ENCODE results near the gene ESPL1. TPM values are rescaled to one million over a fixed set of nuclear protein-coding genes. Genes with fewer than 3 reads are reported as not detected.

ESPL1 gene
- total and polyA plus RNA-seq, 2 of the 13 experiments (the other 11 are each of a cell fraction or from before 2014, with no cell fraction given) = 5.8 to 11.5 TPM

DNA sequence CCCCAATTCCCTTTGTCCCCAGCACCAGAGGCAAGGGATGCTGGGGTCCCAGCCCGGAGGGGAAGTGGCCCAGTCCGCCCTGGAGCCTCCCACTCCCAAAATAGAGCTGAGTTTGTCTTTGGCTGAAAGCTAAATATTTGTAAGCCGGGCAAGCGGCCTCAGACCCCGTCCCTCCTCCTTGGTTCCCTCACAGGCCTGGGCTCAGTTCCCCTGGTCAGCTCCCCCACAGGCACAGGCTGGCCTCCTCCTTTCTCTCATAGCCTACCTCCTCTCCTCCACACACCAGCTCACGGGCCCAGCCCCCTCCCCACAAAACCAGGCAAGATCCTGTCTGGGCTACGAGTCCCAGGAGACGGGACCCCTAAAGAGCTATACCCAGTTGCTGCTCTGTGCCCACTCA, 66.7 kb downstream of the ESPL1 start:
- Histone ChIP-seq H3K9ac (ENCODE audit: insufficient read depth, low read depth, low read length) (no peak overlapping the region), H3K9me3 (ENCODE audit: low read length) (no peaks in the 10 kb centered on the region), H3K27ac (ENCODE audit: extremely low read length, insufficient read depth, low read length) (no peak overlapping the region), H3K36me3 (replicated peaks in 1 of 2; ENCODE audit: control insufficient read depth in 1 of 2, insufficient read depth in 2 of 2, low read length in 2 of 2) (no peaks in the 10 kb centered on the region), H3K27me3 (ENCODE audit: control insufficient read depth in 1 of 2, insufficient read depth in 2 of 2, low read length in 2 of 2) (peaks cover 14 to 74% of the 10 kb centered on the region in 2 experiments), H4K20me1 (ENCODE audit: insufficient read depth, low read length) (no peaks in the 10 kb centered on the region), H3K4me2 (ENCODE audit: low read depth, low read length) (no peak overlapping the region), H3K79me2 (ENCODE audit: insufficient read depth, low read length) (no peaks in the 10 kb centered on the region), H3K4me1 (ENCODE audit: insufficient read depth, low read length) (no peaks in the 10 kb centered on the region), H2AFZ (ENCODE audit: low read length) (no peak overlapping the region), H3K4me3 (replicated peaks in 1 of 3; ENCODE audit: insufficient read depth in 1 of 3, low read depth in 2 of 3, low read length in 3 of 3) (no peak overlapping the region)
- no peak for FAIRE-seq
- TF ChIP-seq ZNF432 (CRISPR knock-in tag; IDR thresholded peaks at IDR 0.05; ENCODE audit: borderline replicate concordance) (no peak), SP140L (CRISPR knock-in tag; IDR thresholded peaks at IDR 0.05; ENCODE audit: borderline replicate concordance) (no peak), TCF7 (IDR thresholded peaks at IDR 0.05; ENCODE audit: low read depth) (no peak), ZNF737 (CRISPR knock-in tag; IDR thresholded peaks at IDR 0.05; ENCODE audit: borderline replicate concordance) (no peak), ZNF552 (CRISPR knock-in tag; IDR thresholded peaks at IDR 0.05; ENCODE audit: borderline replicate concordance) (no peak)
- ATAC-seq = no peak
- ChIA-PET POLR2A (interaction anchor here (2.2 kb wide), 1 partner anchor 13 kb away, joined by 12 read pairs; the partner anchor contains the start of gene AAAS), CTCF (ENCODE audit: low intra/inter-chr PET ratio, low total read pairs) (no interaction called here)
- WGBS (ENCODE audit: low lambda C conversion rate) = 25% methylated on average over 6 of the region's 8 CpGs
- intact Hi-C loops (cut with micrococcal nuclease; ENCODE audit: unreplicated experiment) (no loop called here), in situ Hi-C loops (cut with HindIII; ENCODE audit: extremely low pct_ligation_motif_present, low pct_unique_long_range_greater_than_20kb) (no loop called here)
- no TSS peak for BruUV-seq (replicated peaks)
- no peak for DNase-seq (ENCODE audit: low spot score)

DNA sequence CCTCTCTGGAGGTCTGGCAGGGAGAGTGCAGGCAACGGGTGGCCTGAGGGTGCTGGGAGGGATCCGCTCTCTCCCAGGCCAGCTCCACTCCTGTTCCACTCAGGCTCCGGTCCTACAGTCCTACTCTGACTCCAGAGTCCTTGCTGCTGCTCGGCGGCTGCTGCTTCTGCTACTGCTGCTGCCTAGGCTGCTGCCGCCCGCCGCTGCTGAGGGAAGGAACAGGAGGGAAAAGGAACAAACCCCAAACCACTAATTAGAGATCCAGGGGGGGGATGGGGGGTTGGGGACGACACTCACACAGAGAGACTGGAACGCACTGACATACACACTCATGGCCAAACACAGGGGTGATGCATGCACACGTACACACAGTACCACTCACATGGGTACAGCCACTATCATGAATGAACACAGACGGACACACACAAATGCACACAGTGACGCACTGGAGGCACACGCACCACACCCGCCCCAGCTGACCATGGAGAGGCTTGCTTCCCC, 68.1 kb downstream of the ESPL1 start, which contains the start of gene SP7:
Gene SP7 (minus strand): TSS at position 174 of the 501 bp plus-strand sequence. CDS start 708 bp downstream, outside the sequence.
- ATAC-seq = peak; percentile 58
- no peak within 1 kb of the TSS for H3K4me3 ChIP-seq (replicated peaks in 1 of 3; ENCODE audit: insufficient read depth in 1 of 3, low read depth in 2 of 3, low read length in 3 of 3)
- FAIRE-seq = no peak
- H3K9me3 ChIP-seq (ENCODE audit: low read length) = no peaks in the 10 kb centered on the region
- ChIA-PET POLR2A (interaction anchor here (0.6 to 0.8 kb wide), 2 partner anchors 15 to 69 kb away, joined by 3 read pairs; partner anchors contain the start of gene AAAS), CTCF (ENCODE audit: low intra/inter-chr PET ratio, low total read pairs) (no interaction called here)
- no TSS peak for BruUV-seq (replicated peaks)
- DNase-seq (ENCODE audit: low spot score) = no peak
- H3K4me1 ChIP-seq (ENCODE audit: insufficient read depth, low read length) = no peaks in the 10 kb centered on the region
- intact Hi-C loops (cut with micrococcal nuclease; ENCODE audit: unreplicated experiment) (no loop called here), in situ Hi-C loops (cut with HindIII; ENCODE audit: extremely low pct_ligation_motif_present, low pct_unique_long_range_greater_than_20kb) (no loop called here)
- TF ChIP-seq SUZ12 (IDR thresholded peaks at IDR 0.05; ENCODE audit: low read depth, low read length) = no peak
- no peak for TF ChIP-seq ELF3 (CRISPR knock-in tag; IDR thresholded peaks at IDR 0.05)
- 16% methylated on average over 9 of the region's 15 CpGs for WGBS (ENCODE audit: low lambda C conversion rate)
- H4K20me1 ChIP-seq (ENCODE audit: insufficient read depth, low read length) = no peaks in the 10 kb centered on the region
- H2AFZ ChIP-seq (ENCODE audit: low read length) = no peak within 1 kb of the TSS
- no peak within 1 kb of the TSS for H3K27ac ChIP-seq (ENCODE audit: extremely low read length, insufficient read depth, low read length)
- H3K36me3 ChIP-seq (replicated peaks in 1 of 2; ENCODE audit: control insufficient read depth in 1 of 2, insufficient read depth in 2 of 2, low read length in 2 of 2) = no peaks in the 10 kb centered on the region
- H3K79me2 ChIP-seq (ENCODE audit: insufficient read depth, low read length) = no peaks in the 10 kb centered on the region
- peaks cover 11 to 74% of the 10 kb centered on the region in 2 experiments for H3K27me3 ChIP-seq (ENCODE audit: control insufficient read depth in 1 of 2, insufficient read depth in 2 of 2, low read length in 2 of 2)
- no peak within 1 kb of the TSS for H3K4me2 ChIP-seq (ENCODE audit: low read depth, low read length)
- H3K9ac ChIP-seq (ENCODE audit: insufficient read depth, low read depth, low read length) = no peak within 1 kb of the TSS

Data from HepG2 (cell line).